Hematopoietic multipotent progenitor cell treated with erythropoietin and hydrocortisone succinate and interleukin-3 and kit ligand, for 4 days (in vitro differentiated cells): ENCODE measurements around the gene FARS2.

ENCODE experiments used
- DNase-seq: peaks from one replicate; pipeline ENCODE4 v3.0.0-alpha.2; 2015

The FARS2 gene

GRCh38 chr6:5471637-5472398 is 210.5 kb downstream of the FARS2 start:
- no peak for DNase-seq

GRCh38 chr6:5472571-5472970 is 211.3 kb downstream of the FARS2 start:
- no peak for DNase-seq

- no peak for DNase-seq
Observed at GRCh38 chr6:5475779-5476178, 214.5 kb downstream of the FARS2 start.

GRCh38 chr6:5478380-5478779 is 217.1 kb downstream of the FARS2 start:
- peak; percentile 16 for DNase-seq

GRCh38 chr6:5481033-5481432 is 219.7 kb downstream of the FARS2 start:
- DNase-seq = no peak

- peak; percentile 40 for DNase-seq
Observed at GRCh38 chr6:5481750-5482149, 220.4 kb downstream of the FARS2 start.

- DNase-seq = no peak
Observed at GRCh38 chr6:5482619-5483018, 221.3 kb downstream of the FARS2 start.

GRCh38 chr6:5484692-5485091 is 223.4 kb downstream of the FARS2 start:
- no peak for DNase-seq

GRCh38 chr6:5486214-5486613 is 224.9 kb downstream of the FARS2 start:
- DNase-seq = no peak

- no peak for DNase-seq
Observed at GRCh38 chr6:5490501-5491069, 229.3 kb downstream of the FARS2 start.

GRCh38 chr6:5492356-5492755 is 231.0 kb downstream of the FARS2 start:
- no peak for DNase-seq

- DNase-seq = no peak
Observed at GRCh38 chr6:5493806-5494205, 232.5 kb downstream of the FARS2 start.

- no peak for DNase-seq
Observed at GRCh38 chr6:5497896-5498578, 236.7 kb downstream of the FARS2 start.

- DNase-seq = no peak
Observed at GRCh38 chr6:5498579-5498899, 237.2 kb downstream of the FARS2 start.

GRCh38 chr6:5499644-5500306 is 238.5 kb downstream of the FARS2 start:
- DNase-seq = no peak

GRCh38 chr6:5501837-5502236 is 240.5 kb downstream of the FARS2 start:
- no peak for DNase-seq

- DNase-seq = no peak
Observed at GRCh38 chr6:5504078-5504477, 242.8 kb downstream of the FARS2 start.

- no peak for DNase-seq
Observed at GRCh38 chr6:5506149-5506548, 244.8 kb downstream of the FARS2 start.

GRCh38 chr6:5506597-5506996 is 245.3 kb downstream of the FARS2 start:
- DNase-seq = no peak

GRCh38 chr6:5507131-5507681 is 245.9 kb downstream of the FARS2 start:
- no peak for DNase-seq

- DNase-seq = no peak
Observed at GRCh38 chr6:5509106-5509505, 247.8 kb downstream of the FARS2 start.

- DNase-seq = no peak
Observed at GRCh38 chr6:5510331-5511133, 249.2 kb downstream of the FARS2 start.

- peak; percentile 85 for DNase-seq
Observed at GRCh38 chr6:5511954-5512353, 250.6 kb downstream of the FARS2 start.
